ENCODE measurements around the gene RAB44. TPM values are rescaled to one million over a fixed set of nuclear protein-coding genes. Genes with fewer than 3 reads are reported as not detected.

Gene RAB44
- total and polyA plus RNA-seq, 8 donors: 0.06 to 0.37 (median 0.15) TPM

DNA sequence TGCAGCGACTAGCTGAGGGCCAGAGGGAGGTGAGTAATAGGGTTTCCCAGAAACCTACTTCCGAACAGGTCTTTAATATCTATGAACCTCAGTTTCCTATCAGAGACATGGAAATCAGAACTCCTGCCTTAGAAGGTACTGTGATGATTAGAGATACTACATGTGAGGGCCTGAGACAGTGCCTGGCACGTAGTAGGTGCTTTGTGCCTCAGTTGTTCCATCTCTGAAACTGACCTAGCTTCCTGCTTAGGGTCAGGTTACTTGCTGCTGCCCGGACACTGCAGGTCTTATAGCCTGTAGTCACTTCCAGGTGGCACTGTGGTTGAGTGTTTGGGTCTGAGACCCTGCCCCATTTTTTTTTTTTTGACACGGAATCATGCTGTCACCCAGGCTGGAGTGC, 20.9 kb downstream of the RAB44 start:
- H3K36me3 ChIP-seq: peaks cover 0 to 5% of the 10 kb centered on the region in 2 donors
- DNase-seq (no peak), ATAC-seq (no peak)
- intact Hi-C loops (cut with DNase I): no loop called here
- H3K4me3 ChIP-seq: no peak overlapping the region
- TF ChIP-seq, protein P1, sequence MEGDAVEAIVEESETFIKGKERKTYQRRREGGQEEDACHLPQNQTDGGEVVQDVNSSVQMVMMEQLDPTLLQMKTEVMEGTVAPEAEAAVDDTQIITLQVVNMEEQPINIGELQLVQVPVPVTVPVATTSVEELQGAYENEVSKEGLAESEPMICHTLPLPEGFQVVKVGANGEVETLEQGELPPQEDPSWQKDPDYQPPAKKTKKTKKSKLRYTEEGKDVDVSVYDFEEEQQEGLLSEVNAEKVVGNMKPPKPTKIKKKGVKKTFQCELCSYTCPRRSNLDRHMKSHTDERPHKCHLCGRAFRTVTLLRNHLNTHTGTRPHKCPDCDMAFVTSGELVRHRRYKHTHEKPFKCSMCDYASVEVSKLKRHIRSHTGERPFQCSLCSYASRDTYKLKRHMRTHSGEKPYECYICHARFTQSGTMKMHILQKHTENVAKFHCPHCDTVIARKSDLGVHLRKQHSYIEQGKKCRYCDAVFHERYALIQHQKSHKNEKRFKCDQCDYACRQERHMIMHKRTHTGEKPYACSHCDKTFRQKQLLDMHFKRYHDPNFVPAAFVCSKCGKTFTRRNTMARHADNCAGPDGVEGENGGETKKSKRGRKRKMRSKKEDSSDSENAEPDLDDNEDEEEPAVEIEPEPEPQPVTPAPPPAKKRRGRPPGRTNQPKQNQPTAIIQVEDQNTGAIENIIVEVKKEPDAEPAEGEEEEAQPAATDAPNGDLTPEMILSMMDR (IDR thresholded peaks at IDR 0.05): no peak
- no peaks in the 10 kb centered on the region for H3K27me3 ChIP-seq
- no peaks in the 10 kb centered on the region for H3K4me1 ChIP-seq
- H3K27ac ChIP-seq: no peak overlapping the region
- H3K9me3 ChIP-seq: no peaks in the 10 kb centered on the region

DNA sequence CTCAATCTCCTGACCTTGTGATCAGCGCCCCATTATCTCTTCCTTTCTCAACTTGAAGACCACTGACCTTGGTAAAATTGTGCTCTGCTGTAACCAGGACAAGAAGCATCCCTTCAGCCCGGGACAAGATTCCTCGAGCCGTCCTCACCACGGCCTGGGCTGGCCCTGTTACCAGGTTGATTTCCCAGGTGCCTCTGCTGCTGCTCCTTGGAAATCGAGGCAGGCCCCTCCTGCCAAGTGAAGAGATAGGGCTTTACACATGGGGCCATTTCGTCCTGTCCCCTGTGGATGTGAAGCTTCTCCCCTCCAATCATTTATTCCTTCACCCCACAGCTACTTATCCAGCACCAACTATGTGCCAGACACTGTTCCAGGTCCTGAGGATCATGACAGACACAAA, 21.5 kb downstream of the RAB44 start:
- ATAC-seq (no peak), DNase-seq (peak in 1 of 4 donors; percentile 2)
- Histone ChIP-seq H3K4me1 (no peaks in the 10 kb centered on the region), H3K4me3 (no peak overlapping the region), H3K27me3 (no peaks in the 10 kb centered on the region), H3K9me3 (no peaks in the 10 kb centered on the region), H3K36me3 (peaks cover 0 to 5% of the 10 kb centered on the region in 2 donors), H3K27ac (no peak overlapping the region)
- intact Hi-C loops (cut with DNase I): no loop called here
- TF ChIP-seq, protein P1 (IDR thresholded peaks at IDR 0.05): no peak

DNA sequence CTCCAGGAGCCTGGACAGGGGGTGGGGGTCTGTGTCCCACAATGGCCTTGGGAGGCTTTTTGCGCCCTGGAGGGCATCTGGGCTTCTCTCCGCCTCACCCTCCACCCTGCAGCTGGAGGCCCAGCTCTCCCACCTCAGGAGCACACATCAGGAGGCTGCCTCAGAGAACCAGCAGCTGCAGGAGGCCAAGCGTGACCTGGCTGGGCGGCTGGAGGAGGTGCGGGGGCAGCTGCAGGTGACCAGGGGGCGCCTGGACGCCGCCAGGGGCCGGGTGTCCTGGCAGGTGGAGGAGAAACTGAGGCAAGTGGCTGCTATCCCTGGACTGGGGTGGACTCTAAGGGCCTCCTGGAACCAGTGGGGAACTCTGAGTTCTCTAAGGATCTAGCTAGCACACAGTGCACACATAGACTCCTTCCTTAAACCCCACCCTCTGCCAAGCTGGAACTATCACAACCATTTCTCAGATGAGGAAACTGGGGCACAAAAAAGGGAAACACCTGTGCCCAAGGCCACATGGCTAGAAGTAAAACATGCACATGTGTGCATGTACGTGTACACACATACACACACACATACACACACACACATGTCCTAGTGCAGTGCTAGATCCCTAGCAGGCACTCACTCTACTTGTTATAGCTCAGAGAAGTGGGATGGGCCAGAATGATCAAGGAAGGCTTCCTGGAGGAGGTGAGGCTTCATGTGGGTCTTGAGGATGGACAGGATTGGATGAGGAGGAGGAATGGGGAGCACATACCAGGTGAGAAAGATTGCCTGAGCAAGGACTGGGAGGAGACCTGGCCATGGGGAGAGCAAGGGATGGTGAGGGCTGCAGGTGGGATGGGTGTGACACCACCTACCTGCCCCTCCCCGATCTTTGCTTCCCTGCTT, 22.9 kb downstream of the RAB44 start:
- Histone ChIP-seq H3K27me3 (no peaks in the 10 kb centered on the region), H3K9me3 (no peaks in the 10 kb centered on the region), H3K4me1 (no peaks in the 10 kb centered on the region), H3K4me3 (no peak overlapping the region), H3K27ac (no peak overlapping the region), H3K36me3 (peaks cover 0 to under 1% of the 10 kb centered on the region in 2 donors)
- TF ChIP-seq, protein P1 (IDR thresholded peaks at IDR 0.05): no peak
- peak in 1 of 4 donors; percentile 17 for DNase-seq
- intact Hi-C loops (cut with DNase I): no loop called here
- ATAC-seq: no peak

DNA sequence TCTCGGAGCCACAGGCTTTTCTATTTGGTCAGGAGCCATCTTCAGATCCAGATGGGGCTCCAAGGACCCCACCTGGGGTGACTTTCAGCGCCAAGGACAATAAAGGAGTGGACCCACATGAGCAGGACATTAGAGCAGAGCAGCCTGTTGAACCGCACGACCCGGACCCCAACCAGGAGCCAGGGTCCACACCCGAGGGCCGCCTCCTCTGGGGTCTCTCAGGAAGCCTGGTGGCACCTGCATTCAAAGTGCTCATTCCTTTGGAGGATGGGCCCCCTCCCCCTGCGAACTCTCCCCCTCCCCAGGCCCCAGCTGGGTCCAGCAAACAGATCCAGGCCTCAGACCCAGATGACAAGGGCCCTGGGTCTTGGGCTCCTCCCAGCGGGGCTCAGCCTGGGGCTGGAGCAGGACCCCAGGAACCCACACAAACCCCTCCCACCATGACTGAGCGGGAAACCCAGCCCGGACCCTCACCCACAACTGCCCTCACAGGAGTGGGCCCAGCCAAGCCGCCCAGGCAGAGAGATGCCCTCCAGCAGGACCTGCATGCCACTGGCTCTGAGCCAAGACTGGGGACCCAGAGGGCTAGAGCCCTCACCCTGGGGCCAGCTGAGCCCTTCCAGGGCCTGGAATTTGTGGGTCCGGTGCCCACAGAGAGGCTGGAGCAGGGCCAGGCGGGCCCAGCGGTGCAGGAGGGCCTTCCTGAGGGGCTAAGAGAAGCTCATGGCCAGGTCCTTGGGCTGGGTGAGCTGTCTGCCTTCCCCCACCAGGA, 23.9 kb downstream of the RAB44 start:
- H3K4me3 ChIP-seq: no peak overlapping the region
- DNase-seq (no peak), ATAC-seq (no peak)
- H3K27ac ChIP-seq: no peak overlapping the region
- TF ChIP-seq, protein P1 (IDR thresholded peaks at IDR 0.05): no peak
- no peaks in the 10 kb centered on the region for H3K9me3 ChIP-seq
- intact Hi-C loops (cut with DNase I): no loop called here
- no peaks in the 10 kb centered on the region for H3K27me3 ChIP-seq
- no peaks in the 10 kb centered on the region for H3K36me3 ChIP-seq
- H3K4me1 ChIP-seq: peaks cover 0 to 3% of the 10 kb centered on the region in 2 donors

DNA sequence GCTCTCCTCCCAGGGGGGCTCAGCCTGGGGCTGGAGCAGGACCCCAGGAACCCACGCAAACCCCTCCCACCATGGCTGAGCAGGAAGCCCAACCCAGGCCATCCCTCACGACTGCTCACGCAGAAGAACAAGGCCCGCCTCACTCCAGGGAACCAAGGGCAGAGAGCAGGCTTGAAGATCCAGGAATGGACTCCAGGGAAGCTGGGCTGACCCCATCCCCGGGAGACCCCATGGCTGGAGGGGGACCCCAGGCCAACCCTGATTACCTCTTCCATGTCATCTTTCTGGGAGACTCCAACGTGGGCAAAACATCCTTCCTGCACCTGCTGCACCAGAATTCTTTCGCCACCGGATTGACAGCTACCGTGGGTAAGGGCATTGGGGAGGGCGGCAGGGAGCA, 24.7 kb downstream of the RAB44 start:
- no peak for ATAC-seq

More for the DNA sequence above, 24.7 kb downstream of the RAB44 start:
- Histone ChIP-seq H3K27me3 (no peaks in the 10 kb centered on the region), H3K4me3 (no peak overlapping the region), H3K27ac (no peak overlapping the region), H3K36me3 (no peaks in the 10 kb centered on the region), H3K4me1 (peaks cover 0 to 9% of the 10 kb centered on the region in 2 donors), H3K9me3 (no peaks in the 10 kb centered on the region)
- no peak for DNase-seq
- TF ChIP-seq, protein P1 (IDR thresholded peaks at IDR 0.05): no peak
- intact Hi-C loops (cut with DNase I): no loop called here

Data from left lung (tissue), 10 donors.